ENCODE results near the gene CHTF18.

Gene CHTF18

GRCh38 chr16:760545-761343 lies 27.7 kb upstream of the CHTF18 start, which contains the start of gene MSLN:
TSS of gene MSLN (plus strand) at chr16:760734. CDS start at chr16:762681, 1,947 bp downstream.
- DNase-seq (ENCODE audit: low read depth) = no peak

- DNase-seq (ENCODE audit: low read depth) = no peak
Measured at GRCh38 chr16:761625-762513, 26.6 kb upstream of the CHTF18 start.

GRCh38 chr16:762595-763268 lies 25.7 kb upstream of the CHTF18 start:
- DNase-seq (ENCODE audit: low read depth) = no peak

- DNase-seq (ENCODE audit: low read depth) = no peak
Measured at GRCh38 chr16:763369-764183, 24.8 kb upstream of the CHTF18 start.

- DNase-seq (ENCODE audit: low read depth) = no peak
Measured at GRCh38 chr16:764184-764750, 24.2 kb upstream of the CHTF18 start.

GRCh38 chr16:764848-765487 lies 23.5 kb upstream of the CHTF18 start:
- DNase-seq (ENCODE audit: low read depth) = no peak

GRCh38 chr16:765488-765865 lies 22.9 kb upstream of the CHTF18 start:
- no peak for DNase-seq (ENCODE audit: low read depth)

GRCh38 chr16:766008-766819 lies 22.2 kb upstream of the CHTF18 start:
- no peak for DNase-seq (ENCODE audit: low read depth)

GRCh38 chr16:766820-767640 lies 21.4 kb upstream of the CHTF18 start:
- DNase-seq (ENCODE audit: low read depth) = no peak

- no peak for DNase-seq (ENCODE audit: low read depth)
Measured at GRCh38 chr16:767743-768235, 20.6 kb upstream of the CHTF18 start.

GRCh38 chr16:768428-768827 lies 20.0 kb upstream of the CHTF18 start:
- DNase-seq (ENCODE audit: low read depth) = no peak

- DNase-seq (ENCODE audit: low read depth) = no peak
Measured at GRCh38 chr16:769184-769784, 19.1 kb upstream of the CHTF18 start.

- DNase-seq (ENCODE audit: low read depth) = no peak
Measured at GRCh38 chr16:769934-770333, 18.5 kb upstream of the CHTF18 start.

GRCh38 chr16:770411-770810 lies 18.0 kb upstream of the CHTF18 start:
- DNase-seq (ENCODE audit: low read depth) = no peak

- no peak for DNase-seq (ENCODE audit: low read depth)
Measured at GRCh38 chr16:772959-773358, 15.5 kb upstream of the CHTF18 start.

GRCh38 chr16:774086-775001 lies 14.1 kb upstream of the CHTF18 start:
- DNase-seq (ENCODE audit: low read depth) = no peak

GRCh38 chr16:775236-775796 lies 13.1 kb upstream of the CHTF18 start:
- no peak for DNase-seq (ENCODE audit: low read depth)

All from stimulated activated CD8-positive, alpha-beta memory T cell treated with anti-CD3 and anti-CD28 coated beads, Interleukin-12 subunit alpha, Interleukin-12 subunit beta, amount 100 ng/mL, for 4 hours (primary cell).